GM19099 (cell line): ENCODE results near the gene KIF4A.

Experiments used
- POLR2A ChIP-seq: IDR thresholded peaks from 3 replicates; pipeline ENCODE4 v1.6.1; 2011; ENCODE audit warnings: low read depth; ENCODE audit not compliant: insufficient read length; ENCODE audit errors: extremely low read depth

The KIF4A gene

GRCh38 chrX:70432936-70433847 is 143.3 kb downstream of the KIF4A start:
- no peak for TF ChIP-seq POLR2A

GRCh38 chrX:70433848-70434351 is 144.0 kb downstream of the KIF4A start:
- TF ChIP-seq POLR2A, result no peak

GRCh38 chrX:70434352-70434866 is 144.5 kb downstream of the KIF4A start:
- peak; percentile 21 for TF ChIP-seq POLR2A

- TF ChIP-seq POLR2A, result no peak
Measured at GRCh38 chrX:70434914-70435586, 145.1 kb downstream of the KIF4A start.

- no peak for TF ChIP-seq POLR2A
Measured at GRCh38 chrX:70436343-70436742, 146.4 kb downstream of the KIF4A start.

GRCh38 chrX:70437011-70437410 is 147.1 kb downstream of the KIF4A start:
- TF ChIP-seq POLR2A, result no peak

GRCh38 chrX:70437921-70438665 is 148.2 kb downstream of the KIF4A start:
- TF ChIP-seq POLR2A, result no peak

GRCh38 chrX:70439016-70439415 is 149.1 kb downstream of the KIF4A start:
- TF ChIP-seq POLR2A, result no peak

- no peak for TF ChIP-seq POLR2A
Measured at GRCh38 chrX:70442224-70442623, 152.3 kb downstream of the KIF4A start.

- TF ChIP-seq POLR2A, result no peak
Measured at GRCh38 chrX:70444326-70444945, 154.5 kb downstream of the KIF4A start, which contains the start of gene DLG3. Gene DLG3 (plus strand): TSS chrX:70444835. CDS start chrX:70445202, 367 bp downstream.

- TF ChIP-seq POLR2A, result no peak
Measured at GRCh38 chrX:70444946-70445656, 155.2 kb downstream of the KIF4A start.

GRCh38 chrX:70445951-70446350 is 156.0 kb downstream of the KIF4A start:
- no peak for TF ChIP-seq POLR2A

- TF ChIP-seq POLR2A, result no peak
Measured at GRCh38 chrX:70446380-70447350, 156.8 kb downstream of the KIF4A start.
